ENCODE measurements around the gene TXLNG.
A peak's percentile ranks its signal among the peaks of the same experiment; 100 is the strongest.

The TXLNG gene

GRCh38 chrX:16874458-16875095 lies 88.3 kb downstream of the TXLNG start:
- DNase-seq: no peak

- no peak for DNase-seq
Measured at GRCh38 chrX:16876696-16877095, 90.4 kb downstream of the TXLNG start.

GRCh38 chrX:16882169-16882568 lies 95.9 kb downstream of the TXLNG start:
- no peak for DNase-seq

- DNase-seq: peak; percentile 80
Measured at GRCh38 chrX:16882702-16883486, 96.6 kb downstream of the TXLNG start.

GRCh38 chrX:16883487-16883804 lies 97.2 kb downstream of the TXLNG start:
- DNase-seq: no peak

- DNase-seq: no peak
Measured at GRCh38 chrX:16885628-16886027, 99.4 kb downstream of the TXLNG start.

GRCh38 chrX:16892504-16893362 lies 106.5 kb downstream of the TXLNG start:
- DNase-seq: peak; percentile 64

All from stimulated activated CD8-positive, alpha-beta memory T cell treated with anti-CD3 and anti-CD28 coated beads, Interleukin-4, amount 100 ng/mL, for 48 hours (primary cell).